Measurements from ENCODE around the gene CHD9. TPM values are rescaled to one million over a fixed set of nuclear protein-coding genes. Genes with fewer than 3 reads are reported as not detected.

Gene CHD9
- total and polyA plus RNA-seq, 3 donors from 2014 or later, result 10.4 to 67.3 (median 57.5) TPM

- TF ChIP-seq POLR2A (IDR thresholded peaks at IDR 0.05) (no peak), CTCF (IDR thresholded peaks at IDR 0.05) (no peak)
- 86 to 90% methylated on average over 3 of the region's 3 CpGs for WGBS, 2 donors
- H3K27ac ChIP-seq, result no peak overlapping the region
- intact Hi-C loops (cut with DNase I; ENCODE audit: low total_unique reads), result no loop called here
- DNase-seq, result no peak
- H3K27me3 ChIP-seq, result no peaks in the 10 kb centered on the region
- H3K9me3 ChIP-seq, result no peaks in the 10 kb centered on the region
- no peaks in the 10 kb centered on the region for H3K36me3 ChIP-seq (ENCODE audit: low read depth, missing control alignments)
- H3K4me3 ChIP-seq, result no peak overlapping the region
- no peaks in the 10 kb centered on the region for H3K4me1 ChIP-seq
Observed at GRCh38 chr16:53232826-53233529, 178.2 kb downstream of the CHD9 start.

GRCh38 chr16:53234836-53235235, 180.0 kb downstream of the CHD9 start:
- H3K4me1 ChIP-seq, result no peaks in the 10 kb centered on the region
- intact Hi-C loops (cut with DNase I; ENCODE audit: low total_unique reads), result no loop called here
- 87 to 88% methylated on average over 2 of the region's 2 CpGs for WGBS, 2 donors
- no peaks in the 10 kb centered on the region for H3K36me3 ChIP-seq (ENCODE audit: low read depth, missing control alignments)
- H3K9me3 ChIP-seq, result no peaks in the 10 kb centered on the region
- no peaks in the 10 kb centered on the region for H3K27me3 ChIP-seq
- DNase-seq, result no peak
- H3K4me3 ChIP-seq, result no peak overlapping the region
- TF ChIP-seq CTCF (IDR thresholded peaks at IDR 0.05), result no peak
- TF ChIP-seq POLR2A (IDR thresholded peaks at IDR 0.05), result no peak
- no peak overlapping the region for H3K27ac ChIP-seq

GRCh38 chr16:53235851-53236250, 181.1 kb downstream of the CHD9 start:
- no peak for DNase-seq
- intact Hi-C loops (cut with DNase I; ENCODE audit: low total_unique reads), result no loop called here
- Histone ChIP-seq H3K27me3 (no peaks in the 10 kb centered on the region), H3K27ac (no peak overlapping the region), H3K36me3 (ENCODE audit: low read depth, missing control alignments) (no peaks in the 10 kb centered on the region), H3K4me3 (no peak overlapping the region), H3K4me1 (no peaks in the 10 kb centered on the region), H3K9me3 (no peaks in the 10 kb centered on the region)
- 68 to 82% methylated on average over 3 of the region's 3 CpGs for WGBS, 2 donors
- no peak for TF ChIP-seq CTCF (IDR thresholded peaks at IDR 0.05)
- no peak for TF ChIP-seq POLR2A (IDR thresholded peaks at IDR 0.05)

GRCh38 chr16:53249331-53249730, 194.5 kb downstream of the CHD9 start:
- TF ChIP-seq CTCF (IDR thresholded peaks at IDR 0.05) (no peak), POLR2A (IDR thresholded peaks at IDR 0.05) (no peak)
- intact Hi-C loops (cut with DNase I; ENCODE audit: low total_unique reads), result no loop called here
- H3K9me3 ChIP-seq, result no peaks in the 10 kb centered on the region
- no peak for DNase-seq
- peaks cover 6% of the 10 kb centered on the region for H3K4me1 ChIP-seq
- H3K27me3 ChIP-seq, result no peaks in the 10 kb centered on the region
- H3K27ac ChIP-seq, result no peak overlapping the region
- H3K36me3 ChIP-seq (ENCODE audit: low read depth, missing control alignments), result no peaks in the 10 kb centered on the region
- H3K4me3 ChIP-seq, result no peak overlapping the region
- 58 to 59% methylated on average over 1 of the region's 1 CpG for WGBS, 2 donors

GRCh38 chr16:53257001-53257400, 202.2 kb downstream of the CHD9 start:
- H3K36me3 ChIP-seq (ENCODE audit: low read depth, missing control alignments), result no peaks in the 10 kb centered on the region
- no peak overlapping the region for H3K4me3 ChIP-seq
- H3K4me1 ChIP-seq, result no peaks in the 10 kb centered on the region
- intact Hi-C loops (cut with DNase I; ENCODE audit: low total_unique reads), result no loop called here
- DNase-seq, result no peak
- TF ChIP-seq POLR2A (IDR thresholded peaks at IDR 0.05) (no peak), CTCF (IDR thresholded peaks at IDR 0.05) (no peak)
- H3K27me3 ChIP-seq, result no peaks in the 10 kb centered on the region
- no peaks in the 10 kb centered on the region for H3K9me3 ChIP-seq
- H3K27ac ChIP-seq, result no peak overlapping the region
- WGBS, 2 donors, result 85 to 91% methylated on average over 2 of the region's 2 CpGs
